ENCODE measurements around the gene PKD1L1.
A peak's percentile ranks its signal among the peaks of the same experiment; 100 is the strongest.
"Not testable (repeated sequence)": the region's sequence is repeated elsewhere in the genome, so short reads cannot be mapped to it uniquely, and the experiment has no call there.

The PKD1L1 gene

GRCh38 chr7:47948141-47948790, at the start of gene PKD1L1:
PKD1L1 (minus strand) TSS chr7:47948466; CDS start chr7:47948440, 26 bp downstream.
- DNase-seq (ENCODE audit: low read depth in 2 of 2), result no peak

- DNase-seq (ENCODE audit: low read depth in 2 of 2), result no peak
These were observed 44.2 kb upstream of the PKD1L1 start for GRCh38 chr7:47992446-47992845.

- peak; percentile 70 to 74 for DNase-seq (ENCODE audit: low read depth in 2 of 2)
These were observed 43.6 kb upstream of the PKD1L1 start for GRCh38 chr7:47991741-47992311.

GRCh38 chr7:47991270-47991669, 43.0 kb upstream of the PKD1L1 start:
- no peak for DNase-seq (ENCODE audit: low read depth in 2 of 2)

GRCh38 chr7:47990592-47990991, 42.3 kb upstream of the PKD1L1 start:
- no peak for DNase-seq (ENCODE audit: low read depth in 2 of 2)

GRCh38 chr7:47989607-47990400, 41.5 kb upstream of the PKD1L1 start:
- DNase-seq (ENCODE audit: low read depth in 2 of 2), result not testable (repeated sequence)

- DNase-seq (ENCODE audit: low read depth in 2 of 2), result no peak
These were observed 40.5 kb upstream of the PKD1L1 start for GRCh38 chr7:47988496-47989386.

- DNase-seq (ENCODE audit: low read depth in 2 of 2), result no peak
These were observed 34.3 kb upstream of the PKD1L1 start for GRCh38 chr7:47982610-47983009.

- DNase-seq (ENCODE audit: low read depth in 2 of 2), result not testable (repeated sequence)
These were observed 32.4 kb upstream of the PKD1L1 start for GRCh38 chr7:47980648-47981047.

GRCh38 chr7:47979832-47980181, 31.5 kb upstream of the PKD1L1 start:
- DNase-seq (ENCODE audit: low read depth in 2 of 2), result no peak

GRCh38 chr7:47979145-47979831, 31.0 kb upstream of the PKD1L1 start, which contains the start of gene HUS1:
HUS1 (minus strand) TSS chr7:47979615; CDS start chr7:47979519, 96 bp downstream.
- peak; percentile 87 to 89 for DNase-seq (ENCODE audit: low read depth in 2 of 2)

- no peak for DNase-seq (ENCODE audit: low read depth in 2 of 2)
These were observed 30.5 kb upstream of the PKD1L1 start for GRCh38 chr7:47978790-47979144.

GRCh38 chr7:47973739-47974138, 25.5 kb upstream of the PKD1L1 start:
- DNase-seq (ENCODE audit: low read depth in 2 of 2), result no peak

- DNase-seq (ENCODE audit: low read depth in 2 of 2), result no peak
These were observed 22.5 kb upstream of the PKD1L1 start for GRCh38 chr7:47970761-47971160.

GRCh38 chr7:47968847-47969774, 20.8 kb upstream of the PKD1L1 start:
- peak; percentile 31 to 38 for DNase-seq (ENCODE audit: low read depth in 2 of 2)

GRCh38 chr7:47967708-47968107, 19.4 kb upstream of the PKD1L1 start:
- no peak for DNase-seq (ENCODE audit: low read depth in 2 of 2)

GRCh38 chr7:47967123-47967522, 18.9 kb upstream of the PKD1L1 start:
- no peak for DNase-seq (ENCODE audit: low read depth in 2 of 2)

- DNase-seq (ENCODE audit: low read depth in 2 of 2), result no peak
These were observed 17.2 kb upstream of the PKD1L1 start for GRCh38 chr7:47965456-47965855.

GRCh38 chr7:47962262-47962661, 14.0 kb upstream of the PKD1L1 start:
- DNase-seq (ENCODE audit: low read depth in 2 of 2), result no peak

- DNase-seq (ENCODE audit: low read depth in 2 of 2), result no peak
These were observed 8.9 kb upstream of the PKD1L1 start for GRCh38 chr7:47957156-47957555.

Measured in activated CD4-positive, alpha-beta T cell treated with anti-CD3 and anti-CD28 coated beads for 24 hours (primary cell).